GM12878 (cell line): Measurements from ENCODE around the gene CD53.

ENCODE experiments used
- BCL3 ChIP-seq: IDR thresholded peaks from 2 replicates; pipeline ENCODE4 v1.6.1; 2011; ENCODE audit warnings: borderline replicate concordance, low read depth, mild to moderate bottlenecking, moderate library complexity, low read length; ENCODE audit not compliant: insufficient read depth, poor library complexity, severe bottlenecking
- BRCA1 ChIP-seq: IDR thresholded peaks from 2 replicates; pipeline ENCODE4 v1.6.1; 2011; ENCODE audit warnings: low read depth, low read length, improper control_type of control experiment
- ESRRA ChIP-seq: IDR thresholded peaks from 2 replicates; pipeline ENCODE4 v1.6.1; 2012; ENCODE audit warnings: mild to moderate bottlenecking, low read length, improper control_type of control experiment
- EZH2 ChIP-seq: IDR thresholded peaks from 2 replicates; pipeline ENCODE4 v1.6.1; 2012; ENCODE audit warnings: low read depth, mild to moderate bottlenecking, control low read depth, inconsistent platforms, low read length, borderline replicate concordance; ENCODE audit not compliant: control insufficient read depth
- TF ChIP-seq, protein P1 (sequence below), 3 experiments: IDR thresholded peaks in 2 of 3; conservative IDR thresholded peaks in 1 of 3; 2 replicates each; pipeline ENCODE4 v1.5.1; 2011; ENCODE audit warnings: low read depth in 3 of 3, low read length in 3 of 3, mild to moderate bottlenecking in 3 of 3, control low read depth in 2 of 3, moderate library complexity in 2 of 3, inconsistent platforms in 1 of 3, mixed read lengths in 1 of 3; ENCODE audit not compliant: control insufficient read depth in 2 of 3, insufficient read depth in 1 of 3; ENCODE audit errors: extremely low read depth in 1 of 3
- TF ChIP-seq, protein P2 (sequence below): IDR thresholded peaks from 2 replicates; pipeline ENCODE4 v1.6.1; 2012; ENCODE audit warnings: mild to moderate bottlenecking, low read depth, low read length

- no peak for TF ChIP-seq EZH2
- TF ChIP-seq, protein P1, sequence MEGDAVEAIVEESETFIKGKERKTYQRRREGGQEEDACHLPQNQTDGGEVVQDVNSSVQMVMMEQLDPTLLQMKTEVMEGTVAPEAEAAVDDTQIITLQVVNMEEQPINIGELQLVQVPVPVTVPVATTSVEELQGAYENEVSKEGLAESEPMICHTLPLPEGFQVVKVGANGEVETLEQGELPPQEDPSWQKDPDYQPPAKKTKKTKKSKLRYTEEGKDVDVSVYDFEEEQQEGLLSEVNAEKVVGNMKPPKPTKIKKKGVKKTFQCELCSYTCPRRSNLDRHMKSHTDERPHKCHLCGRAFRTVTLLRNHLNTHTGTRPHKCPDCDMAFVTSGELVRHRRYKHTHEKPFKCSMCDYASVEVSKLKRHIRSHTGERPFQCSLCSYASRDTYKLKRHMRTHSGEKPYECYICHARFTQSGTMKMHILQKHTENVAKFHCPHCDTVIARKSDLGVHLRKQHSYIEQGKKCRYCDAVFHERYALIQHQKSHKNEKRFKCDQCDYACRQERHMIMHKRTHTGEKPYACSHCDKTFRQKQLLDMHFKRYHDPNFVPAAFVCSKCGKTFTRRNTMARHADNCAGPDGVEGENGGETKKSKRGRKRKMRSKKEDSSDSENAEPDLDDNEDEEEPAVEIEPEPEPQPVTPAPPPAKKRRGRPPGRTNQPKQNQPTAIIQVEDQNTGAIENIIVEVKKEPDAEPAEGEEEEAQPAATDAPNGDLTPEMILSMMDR (IDR thresholded peaks at IDR 0.05 in 2 of 3, conservative IDR thresholded peaks at IDR 0.05 in 1 of 3; ENCODE audit: control insufficient read depth in 2 of 3, extremely low read depth in 1 of 3, insufficient read depth in 1 of 3, low read depth in 3 of 3, low read length in 3 of 3): no peak
- TF ChIP-seq ESRRA: no peak
- no peak for TF ChIP-seq BRCA1
- TF ChIP-seq BCL3: no peak
- TF ChIP-seq, protein P2, sequence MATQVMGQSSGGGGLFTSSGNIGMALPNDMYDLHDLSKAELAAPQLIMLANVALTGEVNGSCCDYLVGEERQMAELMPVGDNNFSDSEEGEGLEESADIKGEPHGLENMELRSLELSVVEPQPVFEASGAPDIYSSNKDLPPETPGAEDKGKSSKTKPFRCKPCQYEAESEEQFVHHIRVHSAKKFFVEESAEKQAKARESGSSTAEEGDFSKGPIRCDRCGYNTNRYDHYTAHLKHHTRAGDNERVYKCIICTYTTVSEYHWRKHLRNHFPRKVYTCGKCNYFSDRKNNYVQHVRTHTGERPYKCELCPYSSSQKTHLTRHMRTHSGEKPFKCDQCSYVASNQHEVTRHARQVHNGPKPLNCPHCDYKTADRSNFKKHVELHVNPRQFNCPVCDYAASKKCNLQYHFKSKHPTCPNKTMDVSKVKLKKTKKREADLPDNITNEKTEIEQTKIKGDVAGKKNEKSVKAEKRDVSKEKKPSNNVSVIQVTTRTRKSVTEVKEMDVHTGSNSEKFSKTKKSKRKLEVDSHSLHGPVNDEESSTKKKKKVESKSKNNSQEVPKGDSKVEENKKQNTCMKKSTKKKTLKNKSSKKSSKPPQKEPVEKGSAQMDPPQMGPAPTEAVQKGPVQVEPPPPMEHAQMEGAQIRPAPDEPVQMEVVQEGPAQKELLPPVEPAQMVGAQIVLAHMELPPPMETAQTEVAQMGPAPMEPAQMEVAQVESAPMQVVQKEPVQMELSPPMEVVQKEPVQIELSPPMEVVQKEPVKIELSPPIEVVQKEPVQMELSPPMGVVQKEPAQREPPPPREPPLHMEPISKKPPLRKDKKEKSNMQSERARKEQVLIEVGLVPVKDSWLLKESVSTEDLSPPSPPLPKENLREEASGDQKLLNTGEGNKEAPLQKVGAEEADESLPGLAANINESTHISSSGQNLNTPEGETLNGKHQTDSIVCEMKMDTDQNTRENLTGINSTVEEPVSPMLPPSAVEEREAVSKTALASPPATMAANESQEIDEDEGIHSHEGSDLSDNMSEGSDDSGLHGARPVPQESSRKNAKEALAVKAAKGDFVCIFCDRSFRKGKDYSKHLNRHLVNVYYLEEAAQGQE: no peak
These were observed 63.6 kb downstream of the CD53 start for GRCh38 chr1:110936567-110936966.
